ENCODE results near the gene NOTUM. TPM values are rescaled to one million over a fixed set of nuclear protein-coding genes. Genes with fewer than 3 reads are reported as not detected.
A peak's percentile ranks its signal among the peaks of the same experiment; 100 is the strongest.

Gene NOTUM
- total RNA-seq, 4 donors from 2014 or later: not detected

- Histone ChIP-seq H3K4me1 (peaks cover 0 to 39% (median 7%) of the 10 kb centered on the region in 4 donors), H3K36me3 (no peaks in the 10 kb centered on the region), H3K27ac (peak overlapping the region in 1 of 4 donors; percentile 2), H3K9me3 (no peaks in the 10 kb centered on the region), H3K27me3 (peaks cover 0 to 68% of the 10 kb centered on the region in 2 donors), H3K4me3 (no peak overlapping the region)
- TF ChIP-seq CTCF (IDR thresholded peaks at IDR 0.05): no peak
- TF ChIP-seq POLR2A (IDR thresholded peaks at IDR 0.05): no peak
- no peak for TF ChIP-seq EP300 (IDR thresholded peaks at IDR 0.05)
- DNase-seq (ENCODE audit: low spot score in 2 of 2): no peak
- WGBS, 2 donors: 43 to 65% methylated on average over 17 to 19 of the region's 21 CpGs
Observed at GRCh38 chr17:81939881-81940385, 21.1 kb downstream of the NOTUM start.

GRCh38 chr17:81939218-81939617, 21.8 kb downstream of the NOTUM start:
- Histone ChIP-seq H3K4me3 (no peak overlapping the region), H3K36me3 (no peaks in the 10 kb centered on the region), H3K9me3 (no peaks in the 10 kb centered on the region), H3K27ac (no peak overlapping the region), H3K27me3 (peaks cover 0 to 61% of the 10 kb centered on the region in 2 donors), H3K4me1 (peaks cover 0 to 39% (median 7%) of the 10 kb centered on the region in 4 donors)
- 57 to 63% methylated on average over 4 to 9 of the region's 15 CpGs for WGBS, 2 donors
- no peak for DNase-seq (ENCODE audit: low spot score in 2 of 2)
- TF ChIP-seq CTCF (IDR thresholded peaks at IDR 0.05) (no peak), EP300 (IDR thresholded peaks at IDR 0.05) (no peak), POLR2A (IDR thresholded peaks at IDR 0.05) (no peak)

- Histone ChIP-seq H3K27me3 (peaks cover 0 to 34% of the 10 kb centered on the region in 2 donors), H3K9me3 (no peaks in the 10 kb centered on the region), H3K36me3 (no peaks in the 10 kb centered on the region), H3K4me3 (no peak overlapping the region), H3K27ac (no peak overlapping the region), H3K4me1 (peaks cover 0 to 35% (median 7%) of the 10 kb centered on the region in 4 donors)
- TF ChIP-seq EP300 (IDR thresholded peaks at IDR 0.05): no peak
- no peak for TF ChIP-seq POLR2A (IDR thresholded peaks at IDR 0.05)
- TF ChIP-seq CTCF (IDR thresholded peaks at IDR 0.05): no peak
- WGBS, 2 donors: 75 to 77% methylated on average over 3 to 6 of the region's 6 CpGs
- DNase-seq (ENCODE audit: low spot score in 2 of 2): no peak
Observed at GRCh38 chr17:81935709-81936084, 25.3 kb downstream of the NOTUM start.

GRCh38 chr17:81934850-81935708, 25.9 kb downstream of the NOTUM start:
- TF ChIP-seq POLR2A (IDR thresholded peaks at IDR 0.05): no peak
- no peak for TF ChIP-seq EP300 (IDR thresholded peaks at IDR 0.05)
- H3K4me3 ChIP-seq: no peak overlapping the region
- no peak for DNase-seq (ENCODE audit: low spot score in 2 of 2)
- H3K4me1 ChIP-seq: peaks cover 0 to 29% (median 7%) of the 10 kb centered on the region in 4 donors
- WGBS, 2 donors: 79 to 88% methylated on average over 25 to 28 of the region's 38 CpGs
- H3K36me3 ChIP-seq: no peaks in the 10 kb centered on the region
- H3K9me3 ChIP-seq: no peaks in the 10 kb centered on the region
- H3K27me3 ChIP-seq: peaks cover 0 to 33% of the 10 kb centered on the region in 2 donors
- no peak overlapping the region for H3K27ac ChIP-seq

GRCh38 chr17:81934098-81934757, 26.8 kb downstream of the NOTUM start:
- H3K4me3 ChIP-seq: no peak overlapping the region
- no peaks in the 10 kb centered on the region for H3K36me3 ChIP-seq
- H3K4me1 ChIP-seq: peaks cover 0 to 21% (median 7%) of the 10 kb centered on the region in 4 donors
- peaks cover 0 to 26% of the 10 kb centered on the region in 2 donors for H3K27me3 ChIP-seq
- DNase-seq (ENCODE audit: low spot score in 2 of 2): no peak
- no peak for TF ChIP-seq POLR2A (IDR thresholded peaks at IDR 0.05)
- no peak for TF ChIP-seq EP300 (IDR thresholded peaks at IDR 0.05)
- no peak for TF ChIP-seq CTCF (IDR thresholded peaks at IDR 0.05)
- no peak overlapping the region for H3K27ac ChIP-seq
- 85 to 87% methylated on average over 14 to 23 of the region's 23 CpGs for WGBS, 2 donors
- H3K9me3 ChIP-seq: no peaks in the 10 kb centered on the region
